WTC11 (cell line): Measurements from ENCODE around the gene HNRNPL. TPM values are rescaled to one million over a fixed set of nuclear protein-coding genes. Genes with fewer than 3 reads are reported as not detected.

Experiments
- ATAC-seq: fragments of 200-7000 bp; cut with Tn5 transposase; 2 replicates; pipeline ENCODE4 v1.10.0; 2021; ENCODE audit warnings: mild to moderate bottlenecking, moderate library complexity
- CTCF ChIA-PET: fragments of 300-600 bp; sonication (Branson Sonifier 250); formaldehyde crosslinking; loops from one replicate; lab custom pipeline; 2021; ENCODE audit warnings: antibody characterized with exemption; lab: Charles Lee
- POLR2A ChIA-PET: fragments of 350-600 bp; sonication (Branson Sonifier 250); formaldehyde crosslinking; loops from one replicate; lab custom pipeline; 2021; ENCODE audit warnings: antibody characterized with exemption; lab: Charles Lee
- DNase-seq: peaks from one replicate; pipeline ENCODE4 v3.0.0; 2021; ENCODE audit warnings: low spot score
- H3K27ac Mint-ChIP-seq: 2 replicates; pipeline ENCODE4 v1.8.0; 2021; ENCODE audit warnings: mixed read lengths
- H3K27me3 Mint-ChIP-seq: 2 replicates; pipeline ENCODE4 v1.8.0; 2021; ENCODE audit warnings: low read depth, mild to moderate bottlenecking, moderate library complexity, mixed read lengths
- H3K36me3 Mint-ChIP-seq: 2 replicates; pipeline ENCODE4 v1.8.0; 2021; ENCODE audit warnings: mixed read lengths
- H3K4me1 Mint-ChIP-seq: 2 replicates; pipeline ENCODE4 v1.8.0; 2022; ENCODE audit warnings: mixed read lengths
- H3K4me3 Mint-ChIP-seq: 2 replicates; pipeline ENCODE4 v1.8.0; 2021; ENCODE audit warnings: mild to moderate bottlenecking, moderate library complexity, mixed read lengths
- H3K9me3 Mint-ChIP-seq: 2 replicates; pipeline ENCODE4 v1.8.0; 2021; ENCODE audit warnings: mixed read lengths
- CBFB ChIP-seq: sonication (generic); formaldehyde crosslinking; IDR thresholded peaks from 2 replicates; pipeline ENCODE4 v1.8.1; 2022; ENCODE audit warnings: mild to moderate bottlenecking, low read depth, missing genetic modification reagents
- CREB1 ChIP-seq: sonication (generic); formaldehyde crosslinking; IDR thresholded peaks from 2 replicates; pipeline ENCODE4 v1.8.0; 2023; ENCODE audit warnings: mild to moderate bottlenecking, missing genetic modification reagents
- ESRRA ChIP-seq: sonication (generic); formaldehyde crosslinking; IDR thresholded peaks from 2 replicates; pipeline ENCODE4 v1.8.1; 2022; ENCODE audit warnings: mild to moderate bottlenecking, missing genetic modification reagents, borderline replicate concordance
- ETV6 ChIP-seq: sonication (generic); formaldehyde crosslinking; IDR thresholded peaks from 2 replicates; pipeline ENCODE4 v1.8.1; 2022; ENCODE audit warnings: mild to moderate bottlenecking, missing genetic modification reagents
- FOXK1 ChIP-seq: sonication (generic); formaldehyde crosslinking; IDR thresholded peaks from 2 replicates; pipeline ENCODE4 v1.8.0; 2022; ENCODE audit warnings: mild to moderate bottlenecking, moderate library complexity, missing genetic modification reagents
- NFYB ChIP-seq: sonication (generic); formaldehyde crosslinking; conservative IDR thresholded peaks from 2 replicates; pipeline ENCODE4 v1.8.0; 2022; ENCODE audit warnings: low read depth, missing genetic modification reagents
- RORB ChIP-seq: fragments of 250-450 bp; sonication (Bioruptor Pico); IDR thresholded peaks from 2 replicates; pipeline ENCODE4 v1.9.0; 2021; ENCODE audit warnings: mild to moderate bottlenecking
- SMAD4 ChIP-seq: sonication (generic); formaldehyde crosslinking; IDR thresholded peaks from 2 replicates; pipeline ENCODE4 v1.8.0; 2022; ENCODE audit warnings: mild to moderate bottlenecking, missing genetic modification reagents
- TCF7 ChIP-seq: sonication (generic); formaldehyde crosslinking; IDR thresholded peaks from 2 replicates; pipeline ENCODE4 v1.8.0; 2022; ENCODE audit warnings: mild to moderate bottlenecking, low read depth, missing genetic modification reagents, moderate library complexity
- TEAD1 ChIP-seq: sonication (generic); formaldehyde crosslinking; IDR thresholded peaks from 2 replicates; pipeline ENCODE4 v1.8.0; 2022; ENCODE audit warnings: mild to moderate bottlenecking, missing genetic modification reagents
- USF1 ChIP-seq: sonication (generic); formaldehyde crosslinking; IDR thresholded peaks from 2 replicates; pipeline ENCODE4 v1.8.0; 2022; ENCODE audit warnings: mild to moderate bottlenecking, missing genetic modification reagents
- USF2 ChIP-seq: sonication (generic); formaldehyde crosslinking; IDR thresholded peaks from 2 replicates; pipeline ENCODE4 v1.8.1; 2023; ENCODE audit warnings: mild to moderate bottlenecking, missing genetic modification reagents, moderate library complexity
- ZNF219 ChIP-seq: sonication (generic); formaldehyde crosslinking; IDR thresholded peaks from 2 replicates; pipeline ENCODE4 v1.8.0; 2023; ENCODE audit warnings: missing genetic modification reagents, mild to moderate bottlenecking, borderline replicate concordance
- ZNF532 ChIP-seq: fragments of 250-450 bp; sonication (Bioruptor Pico); IDR thresholded peaks from 2 replicates; pipeline ENCODE4 v1.9.0; 2021; ENCODE audit warnings: mild to moderate bottlenecking, borderline replicate concordance
- total RNA-seq: library from RNA; stranded (reverse); gene quantifications from 3 replicates; pipeline ENCODE4 v1.2.3, GENCODE V29; 2021
- TF ChIP-seq, protein P1 (sequence below): sonication (generic); formaldehyde crosslinking; IDR thresholded peaks from 2 replicates; pipeline ENCODE4 v1.8.0; 2022; ENCODE audit warnings: mild to moderate bottlenecking, missing genetic modification reagents
- TF ChIP-seq, protein P2 (sequence below): sonication (generic); formaldehyde crosslinking; IDR thresholded peaks from 2 replicates; pipeline ENCODE4 v1.8.0; 2023; ENCODE audit warnings: missing genetic modification reagents, mild to moderate bottlenecking, borderline replicate concordance
- TF ChIP-seq, protein P3 (sequence below): sonication (generic); formaldehyde crosslinking; IDR thresholded peaks from 2 replicates; pipeline ENCODE4 v1.8.1; 2022; ENCODE audit warnings: mild to moderate bottlenecking, moderate library complexity, missing genetic modification reagents
- TF ChIP-seq, protein P4 (sequence below): sonication (generic); formaldehyde crosslinking; IDR thresholded peaks from 2 replicates; pipeline ENCODE4 v1.8.1; 2023; ENCODE audit warnings: mild to moderate bottlenecking, missing genetic modification reagents
- TF ChIP-seq, protein P5 (sequence below): fragments of 250-450 bp; sonication (Bioruptor Pico); IDR thresholded peaks from 2 replicates; pipeline ENCODE4 v1.9.0; 2021; ENCODE audit warnings: mild to moderate bottlenecking

HNRNPL gene
- total RNA-seq, 1 experiment from 2014 or later, result 779 TPM

DNA sequence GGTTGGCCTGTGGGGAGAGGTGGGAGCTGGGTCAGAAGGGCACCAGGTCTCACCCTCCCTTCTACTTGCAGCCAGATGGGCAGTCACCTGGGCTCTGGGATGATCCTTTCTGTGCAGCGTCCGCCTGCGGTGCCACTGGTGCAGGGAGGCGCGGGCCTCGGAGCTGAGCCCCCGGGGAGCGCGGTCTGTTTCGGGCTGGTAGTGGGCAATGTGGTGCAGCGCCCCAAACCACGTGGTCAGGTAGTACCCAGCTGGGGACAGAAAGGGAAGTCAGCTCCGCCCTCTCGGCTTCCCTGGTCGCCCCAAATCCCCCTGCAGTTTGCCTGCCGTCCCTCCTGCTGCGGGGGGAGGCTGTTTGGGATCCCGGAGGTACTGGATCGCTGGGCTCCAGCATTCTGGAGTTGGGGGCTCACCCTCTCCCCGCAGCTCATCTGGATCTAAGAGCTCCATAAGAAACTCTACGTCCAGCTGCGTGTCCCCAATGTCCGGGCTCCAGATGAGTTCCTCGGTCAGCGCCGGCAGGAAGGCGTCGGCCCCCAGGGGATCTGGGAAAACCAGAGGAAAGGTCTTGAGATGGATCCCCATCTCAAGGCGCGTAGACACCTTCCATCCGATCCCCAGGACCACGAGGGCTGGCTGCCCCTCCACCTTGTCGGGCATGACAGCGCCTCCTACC is 19.5 kb upstream of the HNRNPL start:
- peak; percentile 8 for ATAC-seq
- Mint-ChIP-seq H3K27me3 (peaks cover 21% of the 10 kb centered on the region), H3K36me3 (no peaks in the 10 kb centered on the region), H3K4me3 (peak overlapping the region; percentile 79), H3K4me1 (peaks cover 7% of the 10 kb centered on the region), H3K9me3 (no peaks in the 10 kb centered on the region), H3K27ac (no peak overlapping the region)
- peak; percentile 39 for DNase-seq
- POLR2A ChIA-PET, result interaction anchor here (0.6 to 1.6 kb wide), 4 partner anchors 20 to 251 kb away, joined by 3 to 7 read pairs (median 4); partner anchors contain the start of genes EIF3K, HNRNPL, NFKBIB and SIRT2
- TF ChIP-seq, protein P1, sequence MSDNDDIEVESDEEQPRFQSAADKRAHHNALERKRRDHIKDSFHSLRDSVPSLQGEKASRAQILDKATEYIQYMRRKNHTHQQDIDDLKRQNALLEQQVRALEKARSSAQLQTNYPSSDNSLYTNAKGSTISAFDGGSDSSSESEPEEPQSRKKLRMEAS, result peak; percentile 66
- TF ChIP-seq USF1 (CRISPR knock-in tag), result peak; percentile 81
- TF ChIP-seq TEAD1 (CRISPR knock-in tag), result 0 out of 2 replicates have a peak, but pooled peaks have one; percentile 25
- TF ChIP-seq, protein P2, sequence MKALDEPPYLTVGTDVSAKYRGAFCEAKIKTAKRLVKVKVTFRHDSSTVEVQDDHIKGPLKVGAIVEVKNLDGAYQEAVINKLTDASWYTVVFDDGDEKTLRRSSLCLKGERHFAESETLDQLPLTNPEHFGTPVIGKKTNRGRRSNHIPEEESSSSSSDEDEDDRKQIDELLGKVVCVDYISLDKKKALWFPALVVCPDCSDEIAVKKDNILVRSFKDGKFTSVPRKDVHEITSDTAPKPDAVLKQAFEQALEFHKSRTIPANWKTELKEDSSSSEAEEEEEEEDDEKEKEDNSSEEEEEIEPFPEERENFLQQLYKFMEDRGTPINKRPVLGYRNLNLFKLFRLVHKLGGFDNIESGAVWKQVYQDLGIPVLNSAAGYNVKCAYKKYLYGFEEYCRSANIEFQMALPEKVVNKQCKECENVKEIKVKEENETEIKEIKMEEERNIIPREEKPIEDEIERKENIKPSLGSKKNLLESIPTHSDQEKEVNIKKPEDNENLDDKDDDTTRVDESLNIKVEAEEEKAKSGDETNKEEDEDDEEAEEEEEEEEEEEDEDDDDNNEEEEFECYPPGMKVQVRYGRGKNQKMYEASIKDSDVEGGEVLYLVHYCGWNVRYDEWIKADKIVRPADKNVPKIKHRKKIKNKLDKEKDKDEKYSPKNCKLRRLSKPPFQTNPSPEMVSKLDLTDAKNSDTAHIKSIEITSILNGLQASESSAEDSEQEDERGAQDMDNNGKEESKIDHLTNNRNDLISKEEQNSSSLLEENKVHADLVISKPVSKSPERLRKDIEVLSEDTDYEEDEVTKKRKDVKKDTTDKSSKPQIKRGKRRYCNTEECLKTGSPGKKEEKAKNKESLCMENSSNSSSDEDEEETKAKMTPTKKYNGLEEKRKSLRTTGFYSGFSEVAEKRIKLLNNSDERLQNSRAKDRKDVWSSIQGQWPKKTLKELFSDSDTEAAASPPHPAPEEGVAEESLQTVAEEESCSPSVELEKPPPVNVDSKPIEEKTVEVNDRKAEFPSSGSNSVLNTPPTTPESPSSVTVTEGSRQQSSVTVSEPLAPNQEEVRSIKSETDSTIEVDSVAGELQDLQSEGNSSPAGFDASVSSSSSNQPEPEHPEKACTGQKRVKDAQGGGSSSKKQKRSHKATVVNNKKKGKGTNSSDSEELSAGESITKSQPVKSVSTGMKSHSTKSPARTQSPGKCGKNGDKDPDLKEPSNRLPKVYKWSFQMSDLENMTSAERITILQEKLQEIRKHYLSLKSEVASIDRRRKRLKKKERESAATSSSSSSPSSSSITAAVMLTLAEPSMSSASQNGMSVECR (CRISPR knock-in tag), result peak; percentile 85
- 0 out of 2 replicates have a peak, but pooled peaks have one; percentile 51 for TF ChIP-seq SMAD4 (CRISPR knock-in tag)
- no peak for TF ChIP-seq ETV6
- TF ChIP-seq, protein P3, sequence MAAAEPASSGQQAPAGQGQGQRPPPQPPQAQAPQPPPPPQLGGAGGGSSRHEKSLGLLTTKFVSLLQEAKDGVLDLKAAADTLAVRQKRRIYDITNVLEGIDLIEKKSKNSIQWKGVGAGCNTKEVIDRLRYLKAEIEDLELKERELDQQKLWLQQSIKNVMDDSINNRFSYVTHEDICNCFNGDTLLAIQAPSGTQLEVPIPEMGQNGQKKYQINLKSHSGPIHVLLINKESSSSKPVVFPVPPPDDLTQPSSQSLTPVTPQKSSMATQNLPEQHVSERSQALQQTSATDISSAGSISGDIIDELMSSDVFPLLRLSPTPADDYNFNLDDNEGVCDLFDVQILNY, result 0 out of 2 replicates have a peak, but pooled peaks have one; percentile 36
- TF ChIP-seq USF2 (CRISPR knock-in tag), result peak; percentile 80
- no peak for TF ChIP-seq ESRRA (CRISPR knock-in tag)
- CTCF ChIA-PET, result interaction anchor here (0.6 to 2.9 kb wide), 21 partner anchors 8 to 644 kb away, joined by 3 to 17 read pairs (median 5); partner anchors contain the start of genes CCER2, ECH1, FAM98C and FBXO17

- peaks cover 21% of the 10 kb centered on the region for H3K27me3 Mint-ChIP-seq
- H3K36me3 Mint-ChIP-seq, result no peaks in the 10 kb centered on the region
- CTCF ChIA-PET, result interaction anchor here (0.9 to 2.9 kb wide), 11 partner anchors 8 to 138 kb away, joined by 3 to 17 read pairs (median 6); partner anchors contain the start of genes CCER2, FBXO17, MRPS12 and RINL
- POLR2A ChIA-PET, result interaction anchor here (1.0 to 1.6 kb wide), 2 partner anchors 19 to 31 kb away, joined by 3 to 7 read pairs; partner anchors contain the start of genes HNRNPL, NFKBIB and SIRT2
- H3K4me1 Mint-ChIP-seq, result peaks cover 7% of the 10 kb centered on the region
- no peaks in the 10 kb centered on the region for H3K9me3 Mint-ChIP-seq
- peak overlapping the region; percentile 24; the same call in 1 of the 2 replicates for H3K4me3 Mint-ChIP-seq
- H3K27ac Mint-ChIP-seq, result no peak overlapping the region
- no peak for ATAC-seq
- no peak for DNase-seq
- TF ChIP-seq ZNF219 (CRISPR knock-in tag) (no peak), FOXK1 (no peak), ZNF532 (no peak), NFYB (no peak), TCF7 (no peak), RORB (CRISPR knock-in tag) (no peak), CBFB (CRISPR knock-in tag) (no peak), ETV6 (no peak), CREB1 (no peak)
- TF ChIP-seq, protein P4, sequence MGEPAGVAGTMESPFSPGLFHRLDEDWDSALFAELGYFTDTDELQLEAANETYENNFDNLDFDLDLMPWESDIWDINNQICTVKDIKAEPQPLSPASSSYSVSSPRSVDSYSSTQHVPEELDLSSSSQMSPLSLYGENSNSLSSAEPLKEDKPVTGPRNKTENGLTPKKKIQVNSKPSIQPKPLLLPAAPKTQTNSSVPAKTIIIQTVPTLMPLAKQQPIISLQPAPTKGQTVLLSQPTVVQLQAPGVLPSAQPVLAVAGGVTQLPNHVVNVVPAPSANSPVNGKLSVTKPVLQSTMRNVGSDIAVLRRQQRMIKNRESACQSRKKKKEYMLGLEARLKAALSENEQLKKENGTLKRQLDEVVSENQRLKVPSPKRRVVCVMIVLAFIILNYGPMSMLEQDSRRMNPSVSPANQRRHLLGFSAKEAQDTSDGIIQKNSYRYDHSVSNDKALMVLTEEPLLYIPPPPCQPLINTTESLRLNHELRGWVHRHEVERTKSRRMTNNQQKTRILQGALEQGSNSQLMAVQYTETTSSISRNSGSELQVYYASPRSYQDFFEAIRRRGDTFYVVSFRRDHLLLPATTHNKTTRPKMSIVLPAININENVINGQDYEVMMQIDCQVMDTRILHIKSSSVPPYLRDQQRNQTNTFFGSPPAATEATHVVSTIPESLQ (CRISPR knock-in tag), result no peak
- TF ChIP-seq, protein P5, sequence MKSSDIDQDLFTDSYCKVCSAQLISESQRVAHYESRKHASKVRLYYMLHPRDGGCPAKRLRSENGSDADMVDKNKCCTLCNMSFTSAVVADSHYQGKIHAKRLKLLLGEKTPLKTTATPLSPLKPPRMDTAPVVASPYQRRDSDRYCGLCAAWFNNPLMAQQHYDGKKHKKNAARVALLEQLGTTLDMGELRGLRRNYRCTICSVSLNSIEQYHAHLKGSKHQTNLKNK (CRISPR knock-in tag), result no peak
Observed at GRCh38 chr19:38868551-38868950, 18.8 kb upstream of the HNRNPL start.
